Hepatocyte (in vitro differentiated cells): ENCODE measurements around the gene CFAP52. TPM values are rescaled to one million over a fixed set of nuclear protein-coding genes. Genes with fewer than 3 reads are reported as not detected.
"Not testable (repeated sequence)": the region's sequence is repeated elsewhere in the genome, so short reads cannot be mapped to it uniquely, and the experiment has no call there.

Experiments
- DNase-seq: peaks from one replicate; pipeline ENCODE4 v3.0.0-alpha.2; 2016; ENCODE audit warnings: low spot score
- H2AFZ ChIP-seq: fragments of 200-600 bp; sonication (generic); 2 replicates; pipeline ENCODE4 v1.6.0; 2016; ENCODE audit warnings: antibody characterized with exemption, mild to moderate bottlenecking
- H3K27ac ChIP-seq: fragments of 200-600 bp; sonication (generic); 2 replicates; pipeline ENCODE4 v1.5.1; 2016; ENCODE audit warnings: mild to moderate bottlenecking
- H3K27me3 ChIP-seq: fragments of 200-600 bp; sonication (generic); 2 replicates; pipeline ENCODE4 v1.6.1; 2016
- H3K36me3 ChIP-seq: fragments of 200-600 bp; sonication (generic); replicated peaks from 2 replicates; pipeline ENCODE4 v1.5.1; 2016; ENCODE audit warnings: low read depth; ENCODE audit not compliant: insufficient read depth
- H3K4me1 ChIP-seq: fragments of 200-600 bp; sonication (generic); 2 replicates; pipeline ENCODE4 v1.5.1; 2016; ENCODE audit warnings: mild to moderate bottlenecking, moderate library complexity; ENCODE audit not compliant: insufficient read depth
- H3K4me2 ChIP-seq: fragments of 200-600 bp; sonication (generic); 2 replicates; pipeline ENCODE4 v1.6.0; 2016
- H3K4me3 ChIP-seq: fragments of 200-600 bp; sonication (generic); 2 replicates; pipeline ENCODE4 v1.5.1; 2016; ENCODE audit warnings: mild to moderate bottlenecking
- H3K79me2 ChIP-seq: fragments of 200-600 bp; sonication (generic); 2 replicates; pipeline ENCODE4 v1.6.0; 2017; ENCODE audit warnings: mild to moderate bottlenecking
- H3K9me2 ChIP-seq: fragments of 200-600 bp; sonication (generic); replicated peaks from 2 replicates; pipeline ENCODE4 v1.6.0; 2017; ENCODE audit warnings: mild to moderate bottlenecking; ENCODE audit not compliant: insufficient read depth
- H3K9me3 ChIP-seq: fragments of 200-600 bp; sonication (generic); 2 replicates; pipeline ENCODE4 v1.5.1; 2016; ENCODE audit warnings: low read depth, mild to moderate bottlenecking
- H4K20me1 ChIP-seq: fragments of 200-600 bp; sonication (generic); 2 replicates; pipeline ENCODE4 v1.6.0; 2016; ENCODE audit warnings: mild to moderate bottlenecking; ENCODE audit not compliant: insufficient read depth, poor library complexity, severe bottlenecking
- EZH2 ChIP-seq: fragments of 200-600 bp; sonication (generic); IDR thresholded peaks from 2 replicates; pipeline ENCODE4 v1.6.1; 2016; ENCODE audit warnings: antibody characterized with exemption, mild to moderate bottlenecking, borderline replicate concordance
- EZH2phosphoT487 ChIP-seq: fragments of 200-600 bp; sonication (generic); IDR thresholded peaks from one replicate; pipeline ENCODE4 v1.6.1; 2018; ENCODE audit warnings: antibody characterized with exemption, mild to moderate bottlenecking, low read depth, moderate library complexity; ENCODE audit not compliant: unreplicated experiment, severe bottlenecking
- WGBS: methylation state at CpG from one replicate; pipeline ENCODE4 v1.1.6; 2016; ENCODE audit warnings: low lambda C conversion rate; ENCODE audit errors: missing lambda C conversion rate; 5-methylcytosine and 5-hydroxymethylcytosine counted together
- polyA plus RNA-seq: library from polyadenylated mRNA; unstranded; fragments of >200 nt; fragmentation: Nextera tagmentation; extraction: Ambion mirVana; gene quantifications from 2 replicates; pipeline ENCODE4 v1.2.1, GENCODE V29; 2016
- total RNA-seq: library from RNA; depleted of rRNA; stranded (reverse); fragments of >200 nt; gene quantifications from 2 replicates; pipeline ENCODE4 v1.2.3, GENCODE V29; 2014
- TF ChIP-seq, protein P1 (sequence below): fragments of 200-600 bp; sonication (generic); IDR thresholded peaks from 2 replicates; pipeline ENCODE4 v1.5.1; 2016; ENCODE audit warnings: antibody characterized with exemption, mild to moderate bottlenecking; ENCODE audit not compliant: poor library complexity

Gene CFAP52
- total and polyA plus RNA-seq, 2 experiments from 2014 or later, result 0.67 TPM; not detected in 1

DNA sequence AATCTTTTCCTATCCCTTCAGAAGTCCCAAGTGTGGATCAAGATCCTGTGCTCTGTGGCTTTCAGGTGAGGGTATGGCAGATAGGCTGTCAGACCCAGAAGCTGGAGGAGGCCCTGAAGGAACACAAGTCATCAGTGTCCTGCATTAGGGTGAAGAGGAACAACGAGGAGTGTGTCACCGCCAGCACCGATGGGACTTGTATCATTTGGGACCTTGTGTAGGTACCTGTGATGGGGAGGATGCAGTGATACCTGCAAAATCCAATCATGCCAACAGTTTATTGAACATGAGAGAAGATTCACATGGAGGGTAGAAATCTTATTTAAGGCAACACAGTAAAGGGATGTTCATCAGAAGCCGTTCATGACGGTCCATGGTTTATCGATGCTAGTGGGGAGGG, 58.9 kb downstream of the CFAP52 start:
- Histone ChIP-seq H3K27me3 (no peaks in the 10 kb centered on the region), H2AFZ (no peak overlapping the region), H3K79me2 (no peaks in the 10 kb centered on the region), H3K4me1 (no peaks in the 10 kb centered on the region), H3K4me3 (no peak overlapping the region), H3K4me2 (no peak overlapping the region), H3K9me2 (no peaks in the 10 kb centered on the region), H3K36me3 (no peaks in the 10 kb centered on the region), H3K27ac (no peak overlapping the region), H3K9me3 (no peaks in the 10 kb centered on the region), H4K20me1 (no peaks in the 10 kb centered on the region)
- TF ChIP-seq, protein P1, sequence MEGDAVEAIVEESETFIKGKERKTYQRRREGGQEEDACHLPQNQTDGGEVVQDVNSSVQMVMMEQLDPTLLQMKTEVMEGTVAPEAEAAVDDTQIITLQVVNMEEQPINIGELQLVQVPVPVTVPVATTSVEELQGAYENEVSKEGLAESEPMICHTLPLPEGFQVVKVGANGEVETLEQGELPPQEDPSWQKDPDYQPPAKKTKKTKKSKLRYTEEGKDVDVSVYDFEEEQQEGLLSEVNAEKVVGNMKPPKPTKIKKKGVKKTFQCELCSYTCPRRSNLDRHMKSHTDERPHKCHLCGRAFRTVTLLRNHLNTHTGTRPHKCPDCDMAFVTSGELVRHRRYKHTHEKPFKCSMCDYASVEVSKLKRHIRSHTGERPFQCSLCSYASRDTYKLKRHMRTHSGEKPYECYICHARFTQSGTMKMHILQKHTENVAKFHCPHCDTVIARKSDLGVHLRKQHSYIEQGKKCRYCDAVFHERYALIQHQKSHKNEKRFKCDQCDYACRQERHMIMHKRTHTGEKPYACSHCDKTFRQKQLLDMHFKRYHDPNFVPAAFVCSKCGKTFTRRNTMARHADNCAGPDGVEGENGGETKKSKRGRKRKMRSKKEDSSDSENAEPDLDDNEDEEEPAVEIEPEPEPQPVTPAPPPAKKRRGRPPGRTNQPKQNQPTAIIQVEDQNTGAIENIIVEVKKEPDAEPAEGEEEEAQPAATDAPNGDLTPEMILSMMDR, result no peak
- WGBS, result 86% methylated on average over 6 of the region's 6 CpGs
- no peak for DNase-seq

DNA sequence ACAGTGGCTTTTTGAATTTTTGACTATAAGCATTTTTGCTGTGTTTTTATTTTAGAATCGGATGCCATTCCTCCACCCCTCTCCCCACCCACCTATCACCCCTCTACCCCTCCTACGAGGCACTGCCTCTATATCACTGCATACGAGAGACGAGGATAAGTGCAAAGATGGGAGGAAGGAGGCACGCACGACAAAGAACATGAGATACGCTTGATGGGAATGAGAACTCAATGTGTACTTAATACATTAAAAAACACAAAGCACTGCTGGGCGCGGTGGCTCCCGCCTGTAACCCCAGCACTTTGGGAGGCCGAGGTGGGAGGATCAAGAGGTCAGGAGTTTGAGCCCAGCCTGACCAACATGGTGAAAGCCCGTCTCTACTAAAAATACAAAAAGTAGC, 60.1 kb downstream of the CFAP52 start:
- no peak overlapping the region for H3K4me2 ChIP-seq
- H3K36me3 ChIP-seq, result no peaks in the 10 kb centered on the region
- no peaks in the 10 kb centered on the region for H3K4me1 ChIP-seq
- H3K79me2 ChIP-seq, result no peaks in the 10 kb centered on the region
- no peak for DNase-seq
- no peaks in the 10 kb centered on the region for H4K20me1 ChIP-seq
- 95% methylated on average over 12 of the region's 12 CpGs for WGBS
- H3K9me3 ChIP-seq, result no peaks in the 10 kb centered on the region
- TF ChIP-seq EZH2, result no peak
- no peak for TF ChIP-seq EZH2phosphoT487
- TF ChIP-seq, protein P1, result no peak
- no peak overlapping the region for H3K27ac ChIP-seq
- H2AFZ ChIP-seq, result no peak overlapping the region
- H3K9me2 ChIP-seq, result no peaks in the 10 kb centered on the region
- no peak overlapping the region for H3K4me3 ChIP-seq
- H3K27me3 ChIP-seq, result no peaks in the 10 kb centered on the region

DNA sequence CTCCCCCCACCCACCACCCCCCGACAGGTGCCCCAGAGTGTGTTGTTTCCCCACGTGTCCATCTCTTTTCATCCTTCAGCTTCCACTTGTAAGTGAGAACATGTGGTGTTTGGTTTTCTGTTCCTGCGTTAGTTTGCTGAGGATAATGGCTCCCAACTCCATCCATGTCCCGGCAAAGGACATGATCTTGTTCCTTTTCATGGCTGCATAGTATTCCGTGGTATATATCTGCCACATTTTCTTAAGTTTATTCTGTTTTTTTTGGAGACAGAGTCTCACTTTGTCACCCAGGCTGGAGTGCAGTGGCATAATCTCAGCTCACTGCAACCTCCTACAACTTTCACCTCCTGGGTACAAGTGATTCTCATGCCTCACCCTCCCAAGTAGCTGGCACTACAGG, 63.9 kb downstream of the CFAP52 start:
- H3K4me1 ChIP-seq, H3K27ac ChIP-seq, H3K9me2 ChIP-seq, H3K36me3 ChIP-seq, H3K4me3 ChIP-seq, H3K27me3 ChIP-seq, H2AFZ ChIP-seq, H3K79me2 ChIP-seq, H3K4me2 ChIP-seq, H3K9me3 ChIP-seq, H4K20me1 ChIP-seq, DNase-seq: not testable (repeated sequence)
- 96% methylated on average over 5 of the region's 5 CpGs for WGBS

DNA sequence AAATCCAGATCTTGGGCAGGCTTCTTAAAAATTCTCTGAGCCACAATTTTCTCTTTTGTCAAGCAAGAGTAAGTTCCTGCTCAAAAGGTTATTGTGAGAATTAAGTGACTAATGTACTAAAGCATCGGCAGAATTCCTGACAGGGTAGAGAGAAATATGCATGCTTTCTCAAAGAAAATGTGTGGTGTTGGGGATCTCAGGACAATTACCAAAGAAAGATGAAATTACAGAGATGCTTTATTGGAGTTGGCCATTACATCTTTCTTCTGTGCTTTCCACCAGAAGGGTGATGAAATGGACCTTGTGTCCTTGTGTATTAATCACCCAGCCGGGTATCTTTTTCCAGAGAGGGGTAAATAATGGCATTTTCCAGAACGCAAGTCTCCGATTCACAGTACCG, 67.2 kb downstream of the CFAP52 start:
- H3K4me2 ChIP-seq, result no peak overlapping the region

More for the DNA sequence above, 67.2 kb downstream of the CFAP52 start:
- peaks cover 12% of the 10 kb centered on the region for H3K4me1 ChIP-seq
- H3K9me3 ChIP-seq, result no peaks in the 10 kb centered on the region
- H3K27ac ChIP-seq, result no peak overlapping the region
- H2AFZ ChIP-seq, result no peak overlapping the region
- no peaks in the 10 kb centered on the region for H3K27me3 ChIP-seq
- H3K9me2 ChIP-seq, result no peaks in the 10 kb centered on the region
- H4K20me1 ChIP-seq, result no peaks in the 10 kb centered on the region
- 94% methylated on average over 5 of the region's 5 CpGs for WGBS
- no peak overlapping the region for H3K4me3 ChIP-seq
- H3K79me2 ChIP-seq, result peaks cover 18% of the 10 kb centered on the region
- no peak for DNase-seq
- TF ChIP-seq EZH2 (no peak), EZH2phosphoT487 (no peak)
- no peaks in the 10 kb centered on the region for H3K36me3 ChIP-seq
